Activated CD8-positive, alpha-beta memory T cell treated with anti-CD3 and anti-CD28 coated beads, Interleukin-2, amount 50 U/mL, for 1 hour (primary cell): ENCODE measurements around the gene EXOC1.
"Not testable (repeated sequence)": the region's sequence is repeated elsewhere in the genome, so short reads cannot be mapped to it uniquely, and the experiment has no call there.

Experiments
- DNase-seq: peaks from one replicate; pipeline ENCODE4 v3.0.0-alpha.2; 2020; ENCODE audit errors: extremely low read depth

EXOC1 gene

DNA sequence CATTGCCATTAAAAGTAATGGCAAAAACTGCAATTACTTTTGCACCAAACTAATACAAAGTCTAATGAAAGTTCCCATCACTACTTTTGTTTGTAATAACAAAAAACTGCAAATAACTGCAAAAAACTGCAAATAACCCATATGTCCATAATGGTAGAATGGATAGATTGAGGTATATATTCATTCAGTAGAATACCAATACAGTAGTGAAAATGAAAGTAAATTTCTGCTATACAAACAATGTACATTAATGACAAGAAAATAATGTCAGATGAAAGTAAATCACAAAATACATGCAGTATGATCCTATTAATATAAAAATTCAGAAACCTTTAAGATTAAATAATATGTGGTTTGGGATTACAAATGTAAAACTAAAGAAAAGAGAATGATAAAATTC is 54.0 kb downstream of the EXOC1 start:
- no peak for DNase-seq

DNA sequence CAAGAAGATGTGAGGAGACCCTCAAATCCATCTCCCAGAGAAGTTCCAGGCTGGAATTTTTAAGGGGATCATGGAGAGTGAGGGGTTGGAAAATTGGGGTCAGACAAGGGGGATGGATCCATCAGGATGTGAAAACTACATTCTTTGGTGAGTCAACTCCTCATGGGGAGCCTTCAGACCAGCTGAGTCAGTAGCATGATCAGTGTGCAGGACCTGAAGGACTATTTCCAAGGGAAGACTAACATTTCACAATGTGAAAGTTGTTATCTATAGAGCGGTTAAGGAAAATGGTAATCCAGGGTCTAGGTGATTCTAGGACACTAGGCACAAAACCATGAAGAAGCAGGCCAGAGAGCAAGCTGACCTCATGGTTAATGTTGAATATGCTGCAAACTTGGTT is 56.7 kb downstream of the EXOC1 start:
- no peak for DNase-seq

GRCh38 chr4:55912249-55912648 is 58.8 kb downstream of the EXOC1 start:
- DNase-seq, result no peak

DNA sequence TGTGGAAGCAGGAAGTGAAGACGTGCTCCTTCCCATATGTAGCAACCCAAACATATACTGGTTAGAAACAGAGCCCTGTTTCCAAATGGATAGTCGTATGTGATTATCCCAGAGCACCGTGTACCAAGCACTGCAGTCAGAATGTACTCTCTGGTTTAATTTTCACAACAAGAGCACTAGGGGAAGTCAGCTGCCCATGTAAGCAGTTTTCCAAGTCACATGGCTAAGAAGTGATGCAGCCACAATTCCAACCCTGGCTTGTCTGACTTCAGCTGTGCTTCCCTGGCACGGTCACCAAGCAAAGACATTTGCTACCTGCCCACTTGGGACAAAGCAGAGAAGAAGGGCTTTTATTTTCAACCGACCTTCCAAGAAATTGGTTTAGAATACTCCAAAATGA is 67.1 kb downstream of the EXOC1 start:
- no peak for DNase-seq

DNA sequence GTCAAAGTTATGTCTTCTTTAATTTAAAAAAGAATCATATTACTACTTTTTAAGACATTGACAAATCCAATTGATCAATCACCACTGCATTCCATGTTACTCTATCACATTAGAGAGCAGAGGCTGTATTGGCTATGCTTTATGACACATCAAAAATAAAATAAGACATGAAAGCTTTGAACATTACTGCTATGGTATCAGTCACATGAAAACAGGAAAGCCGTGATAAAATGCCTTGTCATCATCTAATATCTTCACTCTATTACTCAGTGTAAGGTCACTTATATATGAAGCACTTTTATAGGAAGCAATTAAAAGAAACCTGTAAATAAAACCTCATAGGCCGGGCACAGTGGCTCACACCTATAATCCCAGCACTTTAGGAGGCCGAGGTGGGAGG is 67.6 kb downstream of the EXOC1 start:
- no peak for DNase-seq

DNA sequence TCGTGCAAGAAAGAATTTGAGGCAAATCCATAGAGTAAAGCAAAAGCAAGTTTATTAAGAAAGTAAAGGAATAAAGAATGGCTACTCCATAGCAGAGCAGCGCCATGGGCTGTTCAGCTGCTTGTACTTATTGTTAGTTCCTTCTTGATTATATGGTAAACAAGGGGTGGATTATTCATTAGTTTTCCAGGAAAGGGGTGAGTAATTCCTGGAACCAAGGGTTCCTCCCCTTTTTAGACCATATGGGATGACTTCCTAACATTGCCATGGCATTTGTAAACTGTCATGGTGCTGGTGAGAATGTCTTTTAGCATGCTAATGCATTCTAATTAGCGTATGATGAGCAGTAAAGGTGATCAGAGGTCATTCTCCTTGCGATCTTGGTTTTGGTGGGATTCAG is 71.8 kb downstream of the EXOC1 start:
- no peak for DNase-seq

DNA sequence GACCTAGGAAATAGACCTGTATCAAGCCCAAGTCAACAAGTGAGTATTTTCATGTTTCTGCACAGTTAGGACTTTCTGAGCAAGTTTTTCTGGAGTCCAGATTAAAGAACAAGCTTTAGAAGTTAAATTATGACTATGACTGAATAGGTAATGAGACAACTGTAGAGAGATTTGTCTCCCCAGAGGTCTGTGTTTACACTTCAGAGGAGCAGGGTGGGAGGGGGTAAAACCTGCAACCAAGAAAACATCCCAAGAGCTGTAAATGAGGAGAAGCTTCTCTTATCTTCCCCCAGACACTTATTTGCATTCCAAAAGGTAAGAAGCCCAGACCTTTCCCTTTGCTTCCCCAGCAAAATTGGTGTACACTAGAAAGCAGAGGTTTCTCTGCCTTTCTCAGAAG is 73.2 kb downstream of the EXOC1 start:
- DNase-seq, result no peak

GRCh38 chr4:55927803-55928437 is 74.5 kb downstream of the EXOC1 start:
- no peak for DNase-seq

- DNase-seq, result no peak
Measured at GRCh38 chr4:55928846-55929245, 75.4 kb downstream of the EXOC1 start.

DNA sequence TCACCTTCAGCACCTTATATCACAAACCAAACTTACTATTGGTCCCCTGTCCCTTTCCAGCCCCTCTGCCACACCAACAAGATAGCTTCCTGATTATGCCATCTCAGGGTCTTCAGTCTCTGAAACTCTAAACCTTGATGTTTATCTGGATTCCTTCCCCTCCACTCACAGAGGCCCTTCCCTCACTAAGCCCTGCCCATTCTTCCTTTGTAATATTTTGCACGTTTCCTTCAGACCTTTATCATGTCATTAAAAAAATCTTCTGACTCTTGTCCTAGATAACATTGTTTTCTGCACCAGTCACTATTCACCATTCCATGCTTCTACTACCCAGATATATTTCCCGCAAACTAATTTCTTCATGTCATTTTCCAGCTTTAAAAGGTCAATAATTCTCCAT is 77.6 kb downstream of the EXOC1 start:
- no peak for DNase-seq

- no peak for DNase-seq
Measured at GRCh38 chr4:55931833-55932232, 78.4 kb downstream of the EXOC1 start.

DNA sequence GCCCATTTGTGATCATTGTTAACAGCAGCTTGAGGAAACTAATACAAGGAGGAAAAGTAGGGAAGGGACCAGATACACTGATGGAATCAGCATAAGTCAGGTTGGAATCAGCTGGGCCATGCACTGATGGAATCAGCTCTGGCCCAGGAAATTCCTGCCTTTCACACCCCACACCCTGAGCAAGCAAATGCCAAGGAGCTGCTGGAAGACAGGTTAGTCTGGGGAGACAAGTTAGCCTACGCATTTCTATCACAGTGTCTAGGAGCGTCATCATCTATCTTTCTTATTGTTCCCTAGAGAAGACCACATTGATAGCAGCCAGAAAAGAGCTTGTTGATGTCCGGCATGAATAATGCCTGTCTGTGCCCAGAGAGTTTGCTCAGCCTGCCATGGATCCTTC is 79.1 kb downstream of the EXOC1 start:
- no peak for DNase-seq

GRCh38 chr4:55933611-55934010 is 80.2 kb downstream of the EXOC1 start:
- no peak for DNase-seq

GRCh38 chr4:55935907-55936306 is 82.5 kb downstream of the EXOC1 start:
- DNase-seq, result not testable (repeated sequence)

DNA sequence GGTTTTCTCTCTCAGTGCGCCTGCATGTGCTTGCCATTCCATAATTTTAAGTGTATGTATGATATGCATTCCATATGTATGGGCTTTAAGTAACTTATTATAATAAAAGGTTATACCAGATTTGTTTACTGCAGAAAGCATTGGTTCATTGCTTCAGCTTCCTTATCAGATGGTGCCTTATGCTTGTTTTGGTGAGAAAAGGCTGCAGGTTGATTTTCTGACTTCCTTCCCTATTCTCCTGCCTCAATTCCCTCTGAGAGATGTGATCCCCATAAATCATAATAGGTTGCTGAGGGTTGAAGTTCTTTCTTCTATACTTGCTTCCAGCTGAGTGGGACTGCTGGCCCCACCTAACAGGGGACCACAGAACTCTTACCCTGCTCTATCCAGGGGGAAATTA is 85.0 kb downstream of the EXOC1 start:
- no peak for DNase-seq

DNA sequence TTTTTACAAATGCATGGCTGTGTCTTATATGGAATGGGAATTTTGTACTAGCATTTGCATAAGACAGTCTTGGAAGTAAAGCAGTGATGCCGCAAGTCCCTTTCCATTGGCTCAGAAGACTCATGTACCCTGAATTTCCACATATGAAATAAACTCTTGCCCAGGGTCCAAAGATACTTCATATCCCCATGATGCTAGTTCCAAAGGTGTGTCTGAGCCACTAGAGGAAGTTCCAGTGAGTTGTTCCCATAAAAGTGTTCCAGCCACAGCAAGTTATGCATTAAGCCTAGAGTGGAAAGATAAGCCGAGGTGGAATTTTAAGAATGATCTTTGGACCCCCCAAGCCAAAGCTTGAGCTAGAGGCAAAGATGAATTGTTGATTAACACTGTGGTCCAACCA is 86.0 kb downstream of the EXOC1 start:
- no peak for DNase-seq

DNA sequence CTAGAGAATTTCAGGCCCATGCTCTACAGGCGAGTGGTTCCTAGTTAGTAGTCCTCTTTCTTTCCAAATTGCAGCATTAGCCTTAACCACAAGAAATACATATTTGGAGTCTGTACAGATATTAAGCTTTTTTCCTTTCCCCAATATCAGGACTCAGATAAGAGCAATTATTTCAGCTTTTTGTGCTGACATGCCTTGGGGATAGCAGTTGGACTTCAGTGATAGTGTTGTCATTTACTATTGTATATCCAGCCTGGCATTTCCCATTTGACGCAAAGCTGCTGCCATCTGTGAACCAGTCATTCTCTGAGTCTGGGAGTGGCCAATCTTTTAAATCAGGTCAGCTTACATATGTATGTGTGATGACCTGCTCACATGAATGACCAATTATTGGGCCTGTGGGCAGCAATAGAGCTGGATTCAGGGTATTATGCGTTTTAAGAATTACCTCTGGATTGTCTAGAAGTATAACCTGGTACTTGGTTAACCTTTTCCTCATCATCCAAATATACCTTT is 88.5 kb downstream of the EXOC1 start:
- DNase-seq, result no peak

DNA sequence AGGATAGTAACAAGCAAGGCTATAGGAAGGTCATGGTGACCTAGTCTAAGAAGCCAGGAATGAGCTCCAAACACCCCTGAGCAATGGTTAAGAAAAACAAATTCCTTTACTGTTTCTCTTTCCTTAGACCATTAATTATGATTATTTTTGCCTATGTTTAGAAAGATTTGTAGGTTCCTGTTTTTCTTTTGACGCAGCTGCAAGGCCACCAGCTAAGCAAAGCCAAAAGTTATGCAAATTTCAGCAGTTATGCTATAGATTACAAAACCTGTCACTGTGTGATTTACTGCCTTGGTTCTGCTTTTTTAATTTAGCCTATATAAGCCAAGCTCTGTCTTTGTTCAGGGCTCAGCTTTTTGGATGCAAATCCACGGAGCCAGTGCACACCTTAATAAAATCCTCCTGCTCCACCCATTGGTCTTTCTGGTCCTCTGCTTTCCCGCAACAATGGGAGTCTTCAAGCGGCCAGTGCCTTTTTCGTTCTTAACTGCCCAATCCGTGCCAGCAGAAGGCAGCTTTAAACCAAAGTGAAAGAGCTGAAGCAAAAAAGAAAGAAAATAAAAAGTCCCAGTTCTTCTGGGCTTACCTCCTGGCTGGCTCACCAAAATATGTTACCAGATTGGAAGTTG is 93.9 kb downstream of the EXOC1 start:
- no peak for DNase-seq

GRCh38 chr4:55947912-55948725 is 94.7 kb downstream of the EXOC1 start:
- DNase-seq, result no peak

DNA sequence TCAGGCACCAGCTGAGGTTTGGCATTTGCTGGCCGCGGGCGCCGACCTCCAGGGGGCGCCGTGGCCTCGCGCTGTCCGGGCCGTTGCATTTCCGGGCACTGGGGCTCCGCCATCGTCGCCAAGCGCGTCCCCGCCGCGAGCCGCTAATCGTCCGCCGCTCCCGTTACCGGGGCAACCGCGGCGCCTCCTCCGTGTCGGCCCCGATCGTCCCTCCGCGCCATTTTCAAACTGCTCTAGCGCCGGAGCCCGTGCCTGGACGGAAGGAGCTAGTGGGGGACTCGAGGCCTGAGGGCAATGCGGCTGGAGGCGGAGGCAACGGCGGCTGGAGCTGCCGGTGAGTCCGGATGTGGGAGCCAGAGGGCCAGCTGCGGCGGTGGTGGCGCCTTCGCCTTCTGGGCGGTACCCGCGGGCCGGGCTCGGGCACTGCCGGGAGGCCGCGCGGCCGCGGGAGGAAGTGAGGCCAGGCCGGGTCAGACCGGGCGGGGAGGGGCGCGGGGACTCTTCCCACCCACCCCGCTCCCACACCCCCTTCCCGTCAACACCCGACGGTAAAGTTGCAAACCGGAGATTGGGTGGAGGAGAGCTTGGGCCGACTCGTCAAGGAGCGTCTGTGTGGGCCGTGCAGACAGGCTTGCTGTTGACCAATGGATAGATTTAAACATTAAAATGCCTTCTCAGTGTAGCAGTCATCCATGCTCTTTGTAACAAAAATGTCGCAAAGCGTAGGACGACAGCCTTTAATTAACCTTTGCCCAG is 95.5 kb downstream of the EXOC1 start, which contains the start of gene CEP135:
CEP135 (plus strand) TSS at position 220 of the 756 bp plus-strand sequence. CDS start 3,186 bp downstream, outside the sequence.
- DNase-seq, result peak; percentile 75

- no peak for DNase-seq
Measured at GRCh38 chr4:55949482-55949802, 96.0 kb downstream of the EXOC1 start.
